ENCODE results near the gene ENDOG. TPM values are rescaled to one million over a fixed set of nuclear protein-coding genes. Genes with fewer than 3 reads are reported as not detected.

ENDOG gene
- total and polyA plus RNA-seq, 2 experiments from 2014 or later = 15.1 to 23.5 TPM

DNA sequence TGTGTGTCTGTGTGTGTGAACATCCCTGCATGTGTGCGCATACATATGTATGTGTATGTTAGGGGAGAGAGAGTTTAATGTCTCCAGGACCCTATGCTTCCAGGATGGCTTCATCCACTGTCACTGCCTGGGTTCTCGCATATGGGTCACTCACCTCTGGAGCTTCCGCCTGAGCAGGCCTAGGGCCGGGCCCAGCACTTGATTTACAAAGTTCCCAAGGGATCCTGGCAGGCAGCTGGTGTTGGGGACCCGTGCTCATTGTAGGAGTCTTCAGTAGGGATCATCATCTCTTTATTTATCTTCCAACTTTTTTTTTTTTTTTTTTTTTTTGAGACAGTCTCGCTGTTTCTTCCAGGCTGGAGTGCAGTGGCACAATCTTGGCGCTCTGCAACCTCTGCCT lies 18.2 kb upstream of the ENDOG start (continued):
- no peak for TF ChIP-seq JUNB (IDR thresholded peaks at IDR 0.05; ENCODE audit: unreplicated experiment)
- no peak for TF ChIP-seq CREB1 (CRISPR knock-in tag; IDR thresholded peaks at IDR 0.05; ENCODE audit: low read depth)
- TF ChIP-seq, protein P1, sequence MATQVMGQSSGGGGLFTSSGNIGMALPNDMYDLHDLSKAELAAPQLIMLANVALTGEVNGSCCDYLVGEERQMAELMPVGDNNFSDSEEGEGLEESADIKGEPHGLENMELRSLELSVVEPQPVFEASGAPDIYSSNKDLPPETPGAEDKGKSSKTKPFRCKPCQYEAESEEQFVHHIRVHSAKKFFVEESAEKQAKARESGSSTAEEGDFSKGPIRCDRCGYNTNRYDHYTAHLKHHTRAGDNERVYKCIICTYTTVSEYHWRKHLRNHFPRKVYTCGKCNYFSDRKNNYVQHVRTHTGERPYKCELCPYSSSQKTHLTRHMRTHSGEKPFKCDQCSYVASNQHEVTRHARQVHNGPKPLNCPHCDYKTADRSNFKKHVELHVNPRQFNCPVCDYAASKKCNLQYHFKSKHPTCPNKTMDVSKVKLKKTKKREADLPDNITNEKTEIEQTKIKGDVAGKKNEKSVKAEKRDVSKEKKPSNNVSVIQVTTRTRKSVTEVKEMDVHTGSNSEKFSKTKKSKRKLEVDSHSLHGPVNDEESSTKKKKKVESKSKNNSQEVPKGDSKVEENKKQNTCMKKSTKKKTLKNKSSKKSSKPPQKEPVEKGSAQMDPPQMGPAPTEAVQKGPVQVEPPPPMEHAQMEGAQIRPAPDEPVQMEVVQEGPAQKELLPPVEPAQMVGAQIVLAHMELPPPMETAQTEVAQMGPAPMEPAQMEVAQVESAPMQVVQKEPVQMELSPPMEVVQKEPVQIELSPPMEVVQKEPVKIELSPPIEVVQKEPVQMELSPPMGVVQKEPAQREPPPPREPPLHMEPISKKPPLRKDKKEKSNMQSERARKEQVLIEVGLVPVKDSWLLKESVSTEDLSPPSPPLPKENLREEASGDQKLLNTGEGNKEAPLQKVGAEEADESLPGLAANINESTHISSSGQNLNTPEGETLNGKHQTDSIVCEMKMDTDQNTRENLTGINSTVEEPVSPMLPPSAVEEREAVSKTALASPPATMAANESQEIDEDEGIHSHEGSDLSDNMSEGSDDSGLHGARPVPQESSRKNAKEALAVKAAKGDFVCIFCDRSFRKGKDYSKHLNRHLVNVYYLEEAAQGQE (IDR thresholded peaks at IDR 0.05; ENCODE audit: unreplicated experiment) = no peak
- no peak for TF ChIP-seq NANOG (IDR thresholded peaks at IDR 0.05; ENCODE audit: borderline replicate concordance)
- TF ChIP-seq EZH2 (IDR thresholded peaks at IDR 0.05; ENCODE audit: low read depth, unreplicated experiment) = no peak
- TF ChIP-seq ZNF114 (CRISPR knock-in tag; IDR thresholded peaks at IDR 0.05) = no peak
- no peak for TF ChIP-seq ZNF331 (CRISPR knock-in tag; IDR thresholded peaks at IDR 0.05; ENCODE audit: low read depth)
- TF ChIP-seq, protein P2, sequence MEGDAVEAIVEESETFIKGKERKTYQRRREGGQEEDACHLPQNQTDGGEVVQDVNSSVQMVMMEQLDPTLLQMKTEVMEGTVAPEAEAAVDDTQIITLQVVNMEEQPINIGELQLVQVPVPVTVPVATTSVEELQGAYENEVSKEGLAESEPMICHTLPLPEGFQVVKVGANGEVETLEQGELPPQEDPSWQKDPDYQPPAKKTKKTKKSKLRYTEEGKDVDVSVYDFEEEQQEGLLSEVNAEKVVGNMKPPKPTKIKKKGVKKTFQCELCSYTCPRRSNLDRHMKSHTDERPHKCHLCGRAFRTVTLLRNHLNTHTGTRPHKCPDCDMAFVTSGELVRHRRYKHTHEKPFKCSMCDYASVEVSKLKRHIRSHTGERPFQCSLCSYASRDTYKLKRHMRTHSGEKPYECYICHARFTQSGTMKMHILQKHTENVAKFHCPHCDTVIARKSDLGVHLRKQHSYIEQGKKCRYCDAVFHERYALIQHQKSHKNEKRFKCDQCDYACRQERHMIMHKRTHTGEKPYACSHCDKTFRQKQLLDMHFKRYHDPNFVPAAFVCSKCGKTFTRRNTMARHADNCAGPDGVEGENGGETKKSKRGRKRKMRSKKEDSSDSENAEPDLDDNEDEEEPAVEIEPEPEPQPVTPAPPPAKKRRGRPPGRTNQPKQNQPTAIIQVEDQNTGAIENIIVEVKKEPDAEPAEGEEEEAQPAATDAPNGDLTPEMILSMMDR (conservative IDR thresholded peaks at IDR 0.05; ENCODE audit: low read depth in 2 of 2) = no peak
- no peak for TF ChIP-seq EZH2phosphoT487 (IDR thresholded peaks at IDR 0.05; ENCODE audit: unreplicated experiment)

DNA sequence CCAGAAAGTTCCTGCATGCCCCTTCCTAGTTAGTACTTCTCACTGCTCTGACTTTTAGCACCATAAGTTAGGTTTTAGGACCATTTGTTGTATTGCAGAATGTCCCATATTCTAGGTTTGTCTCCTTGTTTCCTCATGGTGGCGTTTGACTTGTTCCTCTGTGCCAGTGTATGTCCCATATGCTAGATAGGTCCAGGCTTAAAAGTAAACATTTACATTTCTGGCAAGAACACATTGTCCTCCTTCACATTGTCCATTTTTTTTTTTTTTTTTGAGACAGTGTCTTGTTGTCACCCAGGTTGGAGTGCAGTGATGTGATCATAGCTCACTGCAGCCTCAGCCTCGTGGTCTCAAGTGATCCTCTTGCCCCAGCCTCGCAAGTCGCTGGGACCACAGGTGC lies 15.8 kb upstream of the ENDOG start:
- Histone ChIP-seq H3K27me3 (ENCODE audit: insufficient read depth) (no peaks in the 10 kb centered on the region), H3K4me3 (no peak overlapping the region), H3K79me2 (replicated peaks; ENCODE audit: insufficient read depth) (no peaks in the 10 kb centered on the region), H3F3A (replicated peaks; ENCODE audit: low read depth) (no peaks in the 10 kb centered on the region), H3K4me1 (ENCODE audit: insufficient read depth) (no peaks in the 10 kb centered on the region), H3K36me3 (ENCODE audit: insufficient read depth) (no peaks in the 10 kb centered on the region; the same call in 1 of the 2 replicates), H4K20me1 (replicated peaks; ENCODE audit: insufficient read depth) (no peaks in the 10 kb centered on the region; the same call in none of the 2 replicates), H3K4me2 (no peak overlapping the region), H2AFZ (no peak overlapping the region), H3K27ac (ENCODE audit: low read depth) (no peak overlapping the region), H3K9me2 (ENCODE audit: insufficient read depth) (no peaks in the 10 kb centered on the region)
- Mint-ChIP-seq H3K36me3 (ENCODE audit: low read depth) (peaks cover 49% of the 10 kb centered on the region), H3K4me1 (no peaks in the 10 kb centered on the region), H3K27ac (no peak overlapping the region), H3K9me3 (no peaks in the 10 kb centered on the region), H3K4me3 (no peak overlapping the region), H3K27me3 (ENCODE audit: insufficient read depth, low read depth, poor library complexity) (peaks cover 5% of the 10 kb centered on the region)
- ATAC-seq (no peak), DNase-seq (ENCODE audit: low spot score) (no peak)
- TF ChIP-seq EZH2 (IDR thresholded peaks at IDR 0.05; ENCODE audit: low read depth, unreplicated experiment) (no peak), ETS1 (IDR thresholded peaks at IDR 0.05) (no peak)

Measured in GM23338 (cell line).